Left renal pelvis (tissue), 4 donors: ENCODE measurements around the gene PSMB7. TPM values are rescaled to one million over a fixed set of nuclear protein-coding genes. Genes with fewer than 3 reads are reported as not detected.

Source experiments
- DNase-seq, 4 donors: peaks; one replicate each; pipeline ENCODE4 v3.0.0-alpha.2; 2013; ENCODE audit warnings: low read depth in 4 of 4, low spot score in 3 of 4
- polyA plus RNA-seq, 4 donors: library from polyadenylated mRNA; unstranded; fragments of 120-200 nt; gene quantifications; one replicate each; pipeline ENCODE4 v1.2.1, GENCODE V29; 2013; ENCODE audit not compliant: insufficient read length in 4 of 4

The PSMB7 gene
- polyA plus RNA-seq, 4 donors, result 185 to 224 (median 209) TPM

DNA sequence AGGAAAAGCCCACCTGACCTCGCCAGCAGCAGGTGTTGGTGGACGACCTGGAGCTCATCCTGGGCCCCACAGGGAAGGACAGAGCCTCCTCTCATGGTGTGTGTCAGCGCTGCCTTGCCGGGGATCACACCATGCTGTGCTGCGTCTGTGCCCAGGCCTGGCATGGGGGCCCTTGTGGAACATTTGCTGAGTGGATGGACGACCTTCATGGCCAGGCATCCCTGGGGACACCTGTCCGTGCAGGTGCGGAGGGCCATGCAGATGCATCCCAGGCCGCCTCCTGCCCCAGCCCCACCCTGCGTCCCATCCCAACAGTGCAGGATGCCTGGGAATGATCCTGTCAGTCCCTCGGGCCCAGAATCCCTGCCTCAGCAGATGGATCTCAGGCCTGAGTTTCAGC lies 83.7 kb downstream of the PSMB7 start:
- no peak for DNase-seq

DNA sequence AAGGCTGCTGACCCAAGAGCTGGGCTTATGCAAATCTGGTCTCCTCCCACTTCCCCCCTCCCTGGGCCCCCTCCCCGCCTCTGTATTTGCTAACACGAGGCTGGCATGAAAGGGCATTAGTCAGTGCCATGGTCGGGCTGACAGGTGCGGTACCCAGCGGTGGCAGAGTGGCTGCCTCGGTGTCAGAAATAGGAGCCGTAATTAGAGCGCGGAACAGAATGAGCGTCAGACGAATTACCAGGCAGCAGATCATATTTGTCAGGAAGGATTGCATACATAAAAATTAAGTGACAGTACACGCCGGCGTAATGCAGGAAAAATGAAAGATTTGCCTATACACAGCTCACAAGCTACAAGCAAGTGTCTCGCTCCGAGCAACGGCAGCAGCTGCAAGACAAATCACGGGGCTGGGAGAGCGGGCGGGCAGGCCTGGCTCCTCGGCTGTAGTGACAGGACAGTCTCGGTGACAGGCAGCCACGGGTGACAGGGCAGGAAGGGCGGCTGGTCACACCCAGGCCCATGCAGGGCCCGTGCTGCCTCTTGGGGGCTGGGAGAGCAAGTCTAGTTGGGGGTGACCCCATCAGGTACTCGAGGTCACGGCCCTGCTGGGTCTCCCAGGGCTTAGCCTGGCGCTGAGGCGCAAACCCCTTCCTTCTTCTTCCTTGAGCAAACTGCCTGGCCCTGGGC lies 85.1 kb downstream of the PSMB7 start:
- DNase-seq, result no peak

DNA sequence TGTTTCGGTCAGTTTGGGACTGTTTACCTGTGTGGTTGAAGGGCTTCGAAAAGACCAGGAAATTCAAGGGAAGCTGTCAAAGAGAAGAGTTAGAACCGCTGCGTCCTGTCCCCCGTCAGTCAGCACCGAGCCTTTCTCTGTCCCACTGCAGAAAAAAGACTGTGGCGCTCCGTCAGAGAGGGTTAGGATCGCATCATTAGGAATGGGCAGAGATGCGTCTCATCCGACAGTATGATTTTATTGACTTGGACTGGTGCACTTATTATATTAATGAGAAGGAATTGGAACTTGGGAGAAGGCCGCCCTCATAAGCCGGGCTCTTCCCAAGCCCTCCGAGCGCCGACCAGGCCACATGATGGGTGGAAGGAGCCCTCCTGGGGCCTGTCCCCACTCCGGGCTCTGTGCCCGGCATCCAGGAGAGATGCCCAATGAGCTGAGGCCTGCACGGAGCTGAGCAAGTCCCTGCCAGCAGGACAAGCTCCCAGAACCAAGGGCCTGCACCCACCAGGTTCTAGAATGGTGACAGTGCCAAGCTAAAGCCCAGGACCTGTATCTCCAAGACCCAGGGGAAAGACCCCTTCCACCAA lies 85.9 kb downstream of the PSMB7 start:
- no peak for DNase-seq

DNA sequence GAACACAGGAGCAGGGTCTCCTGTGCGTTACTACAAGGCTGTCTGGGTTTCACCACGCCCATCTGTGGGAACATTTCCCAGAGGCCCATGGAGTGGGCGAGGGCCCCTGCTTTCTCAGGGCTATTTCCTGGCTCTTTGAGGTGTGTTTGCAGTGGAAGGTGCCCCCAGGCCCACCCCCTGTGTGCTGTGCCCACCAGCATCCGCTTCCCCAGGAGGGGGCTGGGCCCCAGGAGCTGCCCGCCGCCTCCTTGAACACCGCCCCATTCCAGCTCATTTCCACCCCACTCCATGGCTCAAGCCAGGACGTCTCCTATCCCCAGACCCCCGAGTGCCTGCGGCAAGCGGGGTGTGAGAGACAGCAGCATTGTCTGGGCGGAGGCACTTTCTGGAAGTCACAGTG lies 87.0 kb downstream of the PSMB7 start:
- DNase-seq, result no peak

DNA sequence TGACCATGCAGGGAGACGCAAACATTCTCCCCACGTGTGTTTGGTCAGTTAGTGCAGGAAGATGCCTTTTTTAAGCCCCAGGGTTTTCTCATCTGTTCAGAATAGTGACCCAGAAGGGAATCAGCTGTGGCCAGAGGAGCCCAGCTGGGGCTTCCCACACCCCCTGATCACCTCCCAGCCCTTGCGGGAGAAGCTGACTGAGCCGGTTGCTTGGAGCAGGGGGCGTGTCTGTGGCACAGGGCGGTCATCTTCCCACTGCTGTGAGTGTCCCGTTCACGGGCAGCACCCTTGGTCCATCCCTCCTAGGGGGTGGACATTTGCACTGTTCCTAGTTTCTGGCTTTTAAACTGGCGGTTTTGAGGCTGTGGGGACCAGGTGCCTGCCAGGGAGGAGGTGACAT lies 87.8 kb downstream of the PSMB7 start:
- DNase-seq, result no peak

DNA sequence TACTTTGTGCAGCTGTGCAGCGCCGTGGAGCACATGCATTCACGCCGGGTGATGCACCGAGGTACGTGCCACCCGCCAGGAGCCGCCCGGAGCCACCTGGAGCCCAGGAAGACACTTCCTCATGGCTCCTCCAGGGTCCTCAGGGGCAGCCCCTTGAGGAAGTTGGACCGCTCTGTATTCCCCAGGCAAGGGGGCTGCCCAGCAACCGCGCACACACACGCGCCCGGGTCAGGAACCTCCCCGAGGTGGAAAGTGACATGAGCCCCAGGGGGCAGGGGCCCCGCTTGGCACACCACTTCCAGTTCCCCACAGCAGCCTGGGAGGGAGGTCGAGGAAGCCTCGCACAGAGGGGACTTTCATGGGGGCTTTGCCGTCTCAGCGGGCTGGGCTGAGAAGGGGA lies 88.9 kb downstream of the PSMB7 start:
- DNase-seq, result no peak

DNA sequence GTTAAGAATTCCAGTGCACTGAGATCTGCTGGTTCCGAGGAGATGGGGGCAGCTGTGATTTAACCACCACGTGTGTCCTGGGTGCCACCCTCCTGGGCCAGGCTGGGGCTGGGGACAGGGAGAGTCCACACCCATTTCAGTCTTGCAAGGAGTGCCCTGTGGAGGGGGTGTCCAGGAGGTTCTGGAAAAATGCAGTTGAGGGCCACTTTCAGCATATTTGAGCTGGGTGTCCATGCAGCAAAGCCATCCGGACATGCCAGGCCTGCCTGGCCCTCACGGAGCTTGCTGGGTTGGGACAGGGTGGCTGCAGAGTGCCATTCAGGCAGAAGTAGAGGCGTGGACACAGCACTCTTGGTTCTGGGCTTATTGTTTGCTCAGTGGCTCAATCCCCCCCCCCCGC lies 89.4 kb downstream of the PSMB7 start:
- no peak for DNase-seq

DNA sequence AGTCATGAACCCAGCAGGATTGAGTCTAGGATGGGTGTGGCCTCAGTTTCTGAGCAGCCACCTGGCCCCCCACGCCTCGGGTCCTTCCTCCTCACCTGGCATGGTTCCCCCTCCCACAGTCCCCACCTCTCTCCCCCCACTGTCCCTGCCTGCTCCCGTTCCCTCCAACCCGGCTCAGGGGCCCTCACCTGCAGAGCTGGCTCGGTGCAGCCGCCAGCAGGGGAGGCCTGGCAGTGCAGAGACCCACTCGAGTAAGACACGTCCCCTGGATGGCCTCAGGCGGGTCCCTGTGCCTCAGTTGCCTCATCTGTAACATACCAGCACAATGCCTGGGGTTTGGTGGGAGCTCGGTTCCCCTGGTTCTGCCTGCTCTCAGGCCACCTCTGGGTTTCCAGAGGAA lies 91.3 kb downstream of the PSMB7 start:
- no peak for DNase-seq

DNA sequence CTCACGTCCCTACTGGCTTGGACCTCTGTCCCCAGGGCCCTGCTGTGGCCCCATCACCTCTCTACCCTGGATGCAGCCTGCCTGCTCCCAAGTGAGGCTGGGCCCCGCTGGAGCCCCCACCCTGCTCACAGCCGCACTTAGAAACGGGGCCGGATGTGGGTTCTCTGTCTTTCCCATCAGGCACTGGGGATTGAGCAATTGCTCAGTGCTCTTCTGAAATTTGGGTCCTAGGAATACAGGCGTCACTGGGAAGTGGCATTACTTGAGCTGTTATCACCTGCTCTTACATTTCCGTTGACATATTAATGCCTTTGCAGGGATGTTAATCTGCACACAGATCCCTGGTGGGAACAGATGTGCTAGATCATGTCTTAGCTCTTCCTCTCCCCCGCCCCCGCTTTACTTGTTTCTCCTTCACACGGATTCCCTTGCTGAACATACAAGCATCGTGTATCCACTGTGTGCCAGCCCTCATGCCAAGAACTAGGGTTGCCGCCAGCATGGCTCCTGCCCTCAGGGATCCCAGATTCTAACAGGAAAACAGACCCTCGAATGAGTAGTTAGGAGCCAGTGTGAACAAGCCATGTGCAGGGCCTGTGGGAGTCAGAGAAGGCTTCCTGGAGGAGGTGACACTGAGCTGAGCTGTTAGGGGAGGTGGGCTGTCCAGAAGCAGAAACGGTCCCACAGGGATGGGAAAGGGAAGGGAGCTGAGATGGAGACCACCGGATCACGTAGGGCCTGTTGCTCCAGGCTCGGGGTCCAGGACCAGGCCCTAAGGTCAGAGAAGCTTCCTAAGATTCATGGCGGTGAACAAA lies 92.4 kb downstream of the PSMB7 start:
- no peak for DNase-seq

DNA sequence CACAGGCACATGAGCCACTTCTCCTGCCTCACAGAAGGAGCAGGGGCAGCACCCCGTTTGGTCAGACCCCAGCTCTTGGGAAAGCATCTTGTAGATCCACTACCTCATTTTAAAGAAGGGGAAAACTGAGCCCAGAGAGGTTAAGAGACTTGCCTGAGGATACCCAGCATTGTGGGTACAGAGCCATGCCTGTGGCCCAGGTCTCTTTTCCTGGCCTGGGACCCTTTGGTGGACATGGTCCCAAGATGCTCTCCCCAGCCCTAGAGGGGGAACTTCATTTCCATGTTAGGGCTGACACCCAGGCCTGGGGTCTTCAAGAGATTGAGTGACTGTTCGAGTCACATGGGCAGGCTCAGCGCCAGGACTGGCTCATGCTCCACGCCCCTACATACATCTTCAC lies 93.3 kb downstream of the PSMB7 start:
- no peak for DNase-seq

DNA sequence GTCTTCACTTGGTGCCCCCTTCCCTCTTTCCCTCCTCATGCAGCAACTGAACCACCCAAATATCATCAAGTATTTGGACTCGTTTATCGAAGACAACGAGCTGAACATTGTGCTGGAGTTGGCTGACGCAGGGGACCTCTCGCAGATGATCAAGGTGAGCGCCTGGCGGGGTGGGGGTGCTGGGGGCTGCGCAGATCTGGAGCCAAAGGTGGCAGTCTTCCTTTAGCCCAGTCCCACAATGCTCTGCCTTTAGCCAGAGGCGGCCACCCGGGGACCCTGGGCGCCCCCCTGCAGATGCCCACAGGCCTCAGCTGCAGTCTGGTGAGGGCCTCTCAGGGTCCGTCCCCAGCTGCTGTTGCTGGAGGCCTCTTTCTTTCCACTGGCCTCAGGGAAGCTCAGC lies 93.8 kb downstream of the PSMB7 start:
- no peak for DNase-seq

DNA sequence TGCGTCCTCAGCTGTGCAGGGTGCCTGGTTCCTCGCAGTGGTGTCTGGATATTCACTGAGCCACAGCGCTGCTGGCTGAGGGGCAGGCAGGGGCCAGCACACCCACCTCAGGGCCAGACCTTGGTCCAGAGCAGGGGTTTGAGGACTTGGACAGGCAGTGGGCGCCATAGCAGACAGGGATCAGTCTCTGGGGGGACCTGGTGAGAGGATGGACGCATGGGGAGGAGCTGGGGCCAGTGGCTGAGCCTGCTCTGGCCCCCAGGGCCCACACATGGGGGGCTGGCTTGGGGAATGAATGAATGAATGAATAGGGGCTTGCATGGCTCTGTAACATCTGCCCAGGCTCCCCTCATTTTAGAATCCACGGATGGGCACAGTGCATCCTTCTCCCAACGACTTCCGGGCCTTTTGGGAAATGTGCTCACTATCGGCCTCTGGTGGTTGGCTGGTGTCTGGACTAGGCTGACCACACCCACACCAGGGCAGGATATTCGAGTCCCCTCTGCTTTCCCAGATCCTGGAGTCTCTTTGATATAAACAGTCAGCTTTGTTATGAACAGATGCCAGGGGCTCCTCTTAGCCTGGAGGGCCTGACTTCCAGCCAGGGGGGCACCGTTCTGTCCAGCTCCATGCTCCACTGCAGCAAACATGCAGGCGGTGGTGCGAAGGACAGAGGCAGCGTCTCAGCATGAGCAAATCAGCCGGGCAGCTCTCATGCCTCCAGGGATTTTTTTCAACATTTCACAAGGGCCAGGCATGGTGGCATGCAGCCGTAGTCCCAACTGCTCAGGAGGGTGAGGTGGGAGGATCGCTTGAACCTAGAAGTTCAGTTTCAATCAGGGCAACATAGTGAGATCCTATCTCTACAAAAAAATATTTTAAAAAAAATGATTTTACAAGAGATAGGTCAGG lies 94.9 kb downstream of the PSMB7 start:
- no peak for DNase-seq

DNA sequence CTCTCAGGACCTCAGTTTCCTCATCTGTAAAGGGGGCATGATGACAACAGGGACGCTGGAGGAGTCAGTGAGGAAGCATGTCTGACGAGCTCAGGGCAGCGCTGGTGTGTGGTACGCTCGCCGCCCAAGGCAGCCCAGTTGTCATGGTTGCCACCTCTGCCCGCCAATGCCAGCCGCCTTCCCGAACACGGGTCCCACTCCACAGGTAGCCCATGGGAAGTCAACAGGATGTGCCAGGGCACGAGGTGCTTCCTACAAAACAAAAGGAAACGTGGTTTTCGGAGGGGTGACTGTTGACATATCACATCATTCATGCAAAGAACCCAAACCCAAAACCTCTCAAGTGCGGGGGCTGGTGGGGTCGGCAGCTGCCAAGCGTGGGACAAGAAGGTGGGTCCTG lies 99.4 kb downstream of the PSMB7 start:
- no peak for DNase-seq

DNA sequence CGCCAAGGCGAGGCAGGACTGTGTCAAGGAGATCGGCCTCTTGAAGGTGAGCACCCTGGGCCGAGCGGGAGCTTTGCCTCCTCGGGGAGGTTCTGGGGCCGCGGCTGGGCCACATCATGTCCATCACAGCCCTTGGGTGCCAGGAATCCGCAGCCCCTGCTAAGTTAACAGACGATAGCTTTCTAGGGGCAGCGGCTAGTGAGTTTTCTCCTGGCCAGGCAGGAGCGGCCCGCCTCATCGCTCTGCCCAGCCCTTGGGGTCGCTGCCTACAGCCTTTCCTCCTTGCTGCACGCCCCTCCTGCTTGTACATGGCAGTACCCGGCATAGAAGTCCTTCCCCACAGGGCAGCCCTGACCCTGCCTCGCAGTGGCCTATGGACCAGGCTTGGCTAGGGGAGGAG lies 101.3 kb downstream of the PSMB7 start:
- no peak for DNase-seq

DNA sequence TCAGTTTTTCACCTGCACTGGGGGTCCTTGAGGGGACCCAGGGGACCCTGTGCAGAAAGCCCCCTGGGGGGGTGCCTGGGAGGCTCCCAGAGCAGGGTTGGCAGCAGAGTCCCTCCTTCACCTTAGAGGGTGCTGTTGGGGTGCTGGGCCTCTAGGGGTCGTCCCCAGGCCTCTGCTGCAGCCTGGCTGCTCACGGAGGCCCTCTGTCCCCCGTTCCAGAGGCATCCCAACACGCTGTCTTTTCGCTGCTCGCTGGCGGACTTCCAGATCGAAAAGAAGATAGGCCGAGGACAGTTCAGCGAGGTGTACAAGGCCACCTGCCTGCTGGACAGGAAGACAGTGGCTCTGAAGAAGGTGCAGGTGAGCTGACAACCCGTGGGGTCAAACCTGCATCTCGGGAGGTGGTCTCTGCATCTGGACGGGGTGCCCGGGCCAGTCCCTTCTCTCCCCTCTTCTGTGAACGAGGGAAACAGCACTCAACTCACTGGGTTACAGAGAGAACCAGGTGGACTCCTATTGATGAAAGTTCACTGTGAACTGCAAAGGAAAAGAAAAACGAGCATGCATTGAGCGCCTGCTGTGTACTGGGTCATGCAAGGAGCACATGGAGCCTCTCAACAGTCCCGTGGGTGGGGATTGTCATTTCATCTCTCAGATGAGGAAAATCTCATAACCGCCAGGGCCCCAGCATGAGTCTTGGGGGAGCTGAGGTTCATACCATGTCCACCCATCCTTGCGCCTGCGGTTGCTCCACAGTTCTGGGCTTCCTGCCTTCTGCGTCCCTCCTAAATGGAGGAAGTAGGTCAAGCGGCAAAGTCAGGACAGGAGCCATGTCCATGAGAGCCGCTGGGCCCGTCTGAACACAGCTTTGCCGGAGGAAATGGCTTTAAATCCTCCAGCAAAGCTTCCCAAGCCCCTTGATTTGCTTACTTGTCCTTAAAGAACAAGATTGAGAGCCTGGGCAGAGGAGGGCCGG lies 102.7 kb downstream of the PSMB7 start:
- DNase-seq, result no peak

DNA sequence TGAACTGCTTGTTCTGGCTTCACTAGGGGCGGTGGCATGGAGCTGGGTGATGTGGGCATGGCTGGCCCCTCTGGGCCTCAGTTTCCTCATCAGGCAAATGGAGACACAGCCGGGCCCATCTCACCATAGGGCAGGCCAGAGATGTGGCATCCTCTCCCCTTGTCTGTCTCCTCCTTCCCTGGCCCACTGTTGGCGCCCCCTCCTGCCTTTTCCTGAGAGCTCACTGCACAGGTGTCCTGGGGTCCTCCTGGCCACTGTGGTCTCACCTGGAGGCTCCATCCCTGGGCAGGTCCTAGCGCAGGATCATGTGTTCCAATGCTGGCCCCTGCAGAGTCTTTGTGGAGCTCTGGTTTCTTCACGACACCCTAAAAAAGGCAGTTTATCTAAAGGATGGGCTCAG lies 104.0 kb downstream of the PSMB7 start:
- DNase-seq, result no peak

DNA sequence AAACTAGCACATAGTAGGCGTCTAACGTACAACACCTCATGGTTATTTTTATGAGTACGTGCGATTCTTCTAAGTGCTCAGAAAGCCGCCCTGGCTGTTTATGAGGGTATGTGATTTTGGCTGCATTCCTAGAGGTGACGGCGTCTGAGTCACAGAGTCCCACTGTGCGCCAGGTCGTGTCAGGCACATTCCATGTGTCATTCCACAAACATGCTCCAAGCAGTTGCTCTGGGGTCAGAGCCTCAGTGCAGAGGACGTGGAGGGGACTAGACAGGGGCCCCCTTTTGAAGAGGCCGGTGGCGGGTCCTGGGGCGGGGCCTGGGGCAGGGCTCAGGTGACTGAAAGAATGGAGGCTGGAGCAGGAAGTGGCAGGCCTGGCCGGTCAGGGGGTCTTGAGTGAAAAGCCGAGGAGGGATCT lies 105.6 kb downstream of the PSMB7 start:
- DNase-seq, result no peak

DNA sequence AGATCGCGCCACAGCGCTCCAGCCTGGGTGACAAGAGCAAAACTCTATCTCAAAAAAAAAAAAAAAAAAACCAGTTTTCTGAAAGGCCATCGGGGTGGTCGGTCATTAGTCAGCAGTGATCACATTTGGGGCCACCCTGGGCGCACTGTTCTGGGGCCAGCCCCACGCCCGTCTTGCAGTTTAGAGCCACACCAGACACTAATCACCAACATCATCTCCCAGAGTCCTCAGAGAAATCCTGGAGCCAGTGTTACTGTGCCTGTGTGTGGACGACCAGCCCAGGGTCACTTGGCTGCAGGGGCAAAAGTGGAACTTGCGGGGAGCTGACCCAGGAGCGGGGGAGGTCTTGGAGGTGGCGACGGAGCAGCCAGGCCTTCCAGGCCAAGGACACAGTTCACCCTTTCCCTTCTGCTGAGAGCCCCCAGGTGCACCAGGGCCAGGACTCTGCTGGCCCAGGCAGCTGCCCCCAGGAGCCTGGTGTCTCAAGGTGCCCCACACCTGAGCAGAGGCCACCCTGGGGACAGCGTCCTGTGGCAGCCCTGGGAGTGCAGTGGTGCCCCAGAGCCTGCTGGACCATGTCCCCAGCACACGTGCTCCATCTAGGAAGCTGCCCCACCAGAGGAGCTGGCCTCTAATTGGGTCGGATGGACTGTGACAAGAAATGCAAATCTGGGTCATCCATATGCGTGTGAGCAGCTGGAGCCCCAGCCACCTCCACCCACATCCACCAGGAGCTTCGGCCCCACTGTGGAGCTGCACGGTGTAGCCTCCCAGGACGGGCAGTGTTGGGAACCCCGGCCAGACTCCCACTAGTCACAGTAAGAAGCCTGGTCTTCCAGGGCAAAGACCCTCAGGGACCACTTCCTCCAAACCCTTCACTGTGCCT lies 106.4 kb downstream of the PSMB7 start:
- DNase-seq, result no peak
